NCI-H748 (cell line): ENCODE results near the gene DCDC2.
"Not testable (repeated sequence)": the region's sequence is repeated elsewhere in the genome, so short reads cannot be mapped to it uniquely, and the experiment has no call there.

Experiments
- DNase-seq: peaks from one replicate; lab custom pipeline; 2025; ENCODE audit not compliant: unreplicated experiment; lab: John Stamatoyannopoulos, UW

Gene DCDC2

GRCh38 chr6:24227556-24227955, 130.3 kb downstream of the DCDC2 start:
- DNase-seq: no peak

GRCh38 chr6:24226541-24226940, 131.3 kb downstream of the DCDC2 start:
- no peak for DNase-seq

- DNase-seq: no peak
These were observed 132.0 kb downstream of the DCDC2 start for GRCh38 chr6:24225838-24226237.

GRCh38 chr6:24223115-24223919, 134.5 kb downstream of the DCDC2 start:
- DNase-seq: no peak

GRCh38 chr6:24219670-24220069, 138.2 kb downstream of the DCDC2 start:
- no peak for DNase-seq

- no peak for DNase-seq
These were observed 142.9 kb downstream of the DCDC2 start for GRCh38 chr6:24214984-24215383.

GRCh38 chr6:24207413-24207812, 150.4 kb downstream of the DCDC2 start:
- peak; percentile 48 for DNase-seq

GRCh38 chr6:24205020-24205492, 152.8 kb downstream of the DCDC2 start:
- peak; percentile 75 for DNase-seq

GRCh38 chr6:24204113-24204512, 153.7 kb downstream of the DCDC2 start:
- DNase-seq: not testable (repeated sequence)

- DNase-seq: no peak
These were observed 160.0 kb downstream of the DCDC2 start for GRCh38 chr6:24197892-24198291.

GRCh38 chr6:24195836-24196597, 161.8 kb downstream of the DCDC2 start:
- DNase-seq: peak; percentile 15

- DNase-seq: no peak
These were observed 162.7 kb downstream of the DCDC2 start for GRCh38 chr6:24194978-24195700.

GRCh38 chr6:24193364-24193763, 164.5 kb downstream of the DCDC2 start:
- DNase-seq: no peak

GRCh38 chr6:24191346-24191745, 166.5 kb downstream of the DCDC2 start:
- no peak for DNase-seq

GRCh38 chr6:24188578-24189080, 169.2 kb downstream of the DCDC2 start:
- DNase-seq: peak; percentile 88

- DNase-seq: peak; percentile 15
These were observed 169.8 kb downstream of the DCDC2 start for GRCh38 chr6:24187965-24188577.

GRCh38 chr6:24186349-24186748, 171.5 kb downstream of the DCDC2 start:
- no peak for DNase-seq

- peak; percentile 69 for DNase-seq
These were observed 174.3 kb downstream of the DCDC2 start for GRCh38 chr6:24183584-24183983.

GRCh38 chr6:24157886-24158285, 200.0 kb downstream of the DCDC2 start:
- no peak for DNase-seq

- DNase-seq: no peak
These were observed 203.7 kb downstream of the DCDC2 start for GRCh38 chr6:24154121-24154520.

- DNase-seq: no peak
These were observed 205.8 kb downstream of the DCDC2 start for GRCh38 chr6:24152014-24152413.
